Immature natural killer cell (primary cell): ENCODE data around the gene HOXD4. TPM values are rescaled to one million over a fixed set of nuclear protein-coding genes. Genes with fewer than 3 reads are reported as not detected.
A peak's percentile ranks its signal among the peaks of the same experiment; 100 is the strongest.

ENCODE experiments used
- DNase-seq, 3 donors: peaks; one replicate each; pipeline ENCODE4 v3.0.0; 2022; ENCODE audit warnings: mixed read lengths in 1 of 3
- H3K27ac Mint-ChIP-seq, 6 donors: one replicate each; pipeline ENCODE4 v1.8.0; 2020; ENCODE audit warnings: mixed read lengths in 6 of 6, mild to moderate bottlenecking in 5 of 6, inconsistent platforms in 4 of 6, moderate library complexity in 3 of 6
- H3K27me3 Mint-ChIP-seq, 3 donors: one replicate each; pipeline ENCODE4 v1.8.0; 2020 to 2021; ENCODE audit warnings: low read depth in 3 of 3, mild to moderate bottlenecking in 3 of 3, mixed read lengths in 3 of 3, moderate library complexity in 3 of 3, inconsistent platforms in 1 of 3
- H3K36me3 Mint-ChIP-seq, 3 donors: one replicate each; pipeline ENCODE4 v1.8.0; 2020; ENCODE audit warnings: mixed read lengths in 3 of 3, inconsistent platforms in 2 of 3, mild to moderate bottlenecking in 2 of 3
- H3K4me1 Mint-ChIP-seq, 2 donors: one replicate each; pipeline ENCODE4 v1.8.0; 2020; ENCODE audit warnings: inconsistent platforms in 2 of 2, mild to moderate bottlenecking in 2 of 2, mixed read lengths in 2 of 2, moderate library complexity in 1 of 2
- H3K4me3 Mint-ChIP-seq, 5 donors: one replicate each; pipeline ENCODE4 v1.8.0; 2020; ENCODE audit warnings: mild to moderate bottlenecking in 5 of 5, mixed read lengths in 5 of 5, inconsistent platforms in 3 of 5, moderate library complexity in 3 of 5
- H3K9me3 Mint-ChIP-seq, 6 donors: one replicate each; pipeline ENCODE4 v1.8.0; 2020; ENCODE audit warnings: mild to moderate bottlenecking in 6 of 6, mixed read lengths in 6 of 6, inconsistent platforms in 4 of 6, moderate library complexity in 3 of 6
- polyA plus RNA-seq, 3 donors: library from polyadenylated mRNA; unstranded; fragments of 300-500 nt; fragmentation: Illumina TruSeq; gene quantifications; one replicate each; pipeline ENCODE4 v1.2.3, GENCODE V29; 2021

Gene HOXD4
- polyA plus RNA-seq, 3 donors from 2014 or later: not detected

DNA sequence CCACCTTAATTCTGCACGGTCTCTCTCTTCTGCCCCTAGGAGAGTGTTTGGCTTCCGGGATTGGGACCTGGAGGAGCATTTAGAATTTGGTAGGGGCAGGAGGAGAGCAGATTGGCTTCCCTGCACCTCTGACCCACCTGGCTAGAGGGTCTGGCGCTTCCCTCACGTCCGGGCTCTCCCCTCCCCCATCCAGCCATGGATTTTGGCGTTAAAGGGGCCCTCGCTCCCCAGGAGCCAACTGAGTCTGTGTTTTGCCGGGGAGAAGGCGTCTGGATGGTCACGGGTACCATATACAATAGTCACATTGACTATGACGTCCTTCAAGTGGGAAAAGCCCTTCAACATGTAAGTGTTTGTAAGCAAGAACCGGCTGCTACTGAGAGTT, 12.3 kb downstream of the HOXD4 start:
- peaks cover 0 to 25% (median 4%) of the 10 kb centered on the region in 6 donors for H3K9me3 Mint-ChIP-seq
- no peak for DNase-seq
- H3K4me3 Mint-ChIP-seq: peak overlapping the region in 1 of 5 donors; percentile 33
- peaks cover 0 to 10% (median 3%) of the 10 kb centered on the region in 3 donors for H3K36me3 Mint-ChIP-seq
- H3K4me1 Mint-ChIP-seq: peaks cover 2 to 8% of the 10 kb centered on the region in 2 donors
- H3K27me3 Mint-ChIP-seq: peaks cover 25 to 50% (median 49%) of the 10 kb centered on the region in 3 donors
- no peak overlapping the region for H3K27ac Mint-ChIP-seq

DNA sequence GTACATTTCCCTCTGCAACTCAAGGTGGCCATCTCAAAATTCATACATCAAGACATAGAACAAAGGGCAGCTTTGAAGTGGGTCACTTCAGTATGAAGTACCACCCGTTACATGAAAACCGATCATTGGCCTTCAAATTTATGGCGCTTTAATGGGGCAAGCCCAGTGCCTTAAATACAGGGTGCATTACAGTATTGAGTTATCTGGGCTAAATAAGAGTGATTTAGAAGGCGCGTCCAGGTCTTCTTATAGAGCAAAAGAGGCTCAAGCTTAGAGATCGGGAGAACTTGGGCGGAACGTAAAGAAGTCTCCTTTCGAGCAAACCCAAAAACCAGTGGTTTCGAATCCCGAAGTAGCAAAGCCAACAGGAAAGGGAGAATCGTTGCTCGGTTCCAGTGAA, 12.9 kb downstream of the HOXD4 start:
- Mint-ChIP-seq H3K27ac (no peak overlapping the region), H3K9me3 (peaks cover 0 to 25% (median 4%) of the 10 kb centered on the region in 6 donors), H3K36me3 (peaks cover 0 to 10% (median 3%) of the 10 kb centered on the region in 3 donors), H3K4me3 (peak overlapping the region in 2 of 5 donors; percentile 5 to 33), H3K4me1 (peaks cover 2 to 8% of the 10 kb centered on the region in 2 donors), H3K27me3 (peaks cover 25 to 49% (median 48%) of the 10 kb centered on the region in 3 donors)
- no peak for DNase-seq

DNA sequence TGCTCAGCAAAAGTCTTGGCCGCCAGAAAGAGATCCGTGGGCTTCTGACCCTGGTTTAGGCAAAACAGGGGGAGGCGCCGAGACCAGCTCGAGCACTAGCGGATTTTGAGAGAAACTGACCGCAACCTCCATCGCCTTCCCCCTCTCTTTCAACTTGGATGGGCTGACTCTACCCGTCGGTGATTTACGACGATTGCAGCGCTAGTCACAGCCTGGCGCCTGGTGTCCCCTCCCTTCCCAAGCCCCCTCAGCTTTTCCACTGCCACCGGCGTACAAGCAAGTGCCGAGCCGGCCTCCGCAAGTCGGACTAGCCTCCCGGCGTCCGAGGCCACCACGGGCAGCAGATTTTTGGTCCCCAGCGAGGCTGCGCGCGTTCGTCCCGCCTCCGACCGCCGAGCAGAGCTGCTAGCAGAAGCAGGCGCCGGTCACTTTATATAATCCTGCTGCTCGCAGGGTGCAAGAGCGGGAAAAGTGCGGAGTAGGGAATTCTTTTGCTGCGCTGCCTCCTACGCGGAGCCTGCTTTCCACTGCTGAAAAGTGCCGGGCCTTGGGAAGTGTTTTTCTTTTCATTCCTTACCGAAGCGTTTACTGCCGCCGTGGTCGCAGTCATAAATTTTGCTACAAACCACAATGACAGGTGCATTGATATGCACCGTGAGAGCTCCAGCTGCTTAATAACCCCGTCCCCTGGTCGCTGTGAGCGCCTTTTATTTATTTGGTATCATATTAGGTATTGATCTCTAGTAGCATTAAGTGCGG, 13.4 kb downstream of the HOXD4 start:
- Mint-ChIP-seq H3K9me3 (peaks cover 0 to 25% (median 4%) of the 10 kb centered on the region in 6 donors), H3K4me3 (no peak overlapping the region), H3K27me3 (peaks cover 22 to 53% (median 48%) of the 10 kb centered on the region in 3 donors), H3K36me3 (peaks cover 0 to 10% (median 3%) of the 10 kb centered on the region in 3 donors), H3K4me1 (peaks cover 2 to 8% of the 10 kb centered on the region in 2 donors), H3K27ac (no peak overlapping the region)
- no peak for DNase-seq

DNA sequence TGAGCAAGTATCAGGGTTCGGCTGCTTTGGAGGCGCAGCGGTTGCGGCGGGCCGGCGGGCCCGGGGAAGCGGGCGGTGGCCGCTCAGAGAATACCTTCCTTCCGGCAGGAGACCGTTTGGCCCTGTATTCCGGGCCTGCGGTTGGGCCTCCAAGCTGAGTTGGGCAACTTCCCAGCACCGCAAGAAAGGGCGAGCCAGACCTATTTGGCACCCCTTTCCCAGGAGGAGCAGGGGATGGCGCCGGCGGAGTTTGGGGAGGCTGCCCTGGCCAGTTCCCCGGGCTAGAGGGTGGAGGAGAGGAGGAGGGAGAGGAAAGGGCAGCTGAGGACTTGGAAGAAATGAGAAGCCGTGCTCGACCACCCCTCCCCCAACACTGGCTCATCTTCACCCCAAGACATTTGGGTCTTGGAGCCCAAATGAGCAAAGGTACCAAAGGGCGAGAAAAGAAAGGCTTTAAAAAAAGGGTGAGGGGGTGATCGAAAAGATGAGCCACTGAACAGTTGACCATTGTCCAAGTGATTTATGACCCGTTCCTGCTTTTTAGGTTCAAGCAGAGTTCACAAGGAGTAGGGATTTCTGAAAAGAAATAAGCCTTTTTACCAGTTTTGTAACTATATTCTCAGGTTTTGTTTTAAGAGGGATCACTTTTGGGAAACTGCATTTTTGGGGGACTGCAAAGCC, 14.2 kb downstream of the HOXD4 start:
- no peak overlapping the region for H3K4me3 Mint-ChIP-seq
- H3K9me3 Mint-ChIP-seq: peaks cover 0 to 25% (median 4%) of the 10 kb centered on the region in 6 donors

DNA sequence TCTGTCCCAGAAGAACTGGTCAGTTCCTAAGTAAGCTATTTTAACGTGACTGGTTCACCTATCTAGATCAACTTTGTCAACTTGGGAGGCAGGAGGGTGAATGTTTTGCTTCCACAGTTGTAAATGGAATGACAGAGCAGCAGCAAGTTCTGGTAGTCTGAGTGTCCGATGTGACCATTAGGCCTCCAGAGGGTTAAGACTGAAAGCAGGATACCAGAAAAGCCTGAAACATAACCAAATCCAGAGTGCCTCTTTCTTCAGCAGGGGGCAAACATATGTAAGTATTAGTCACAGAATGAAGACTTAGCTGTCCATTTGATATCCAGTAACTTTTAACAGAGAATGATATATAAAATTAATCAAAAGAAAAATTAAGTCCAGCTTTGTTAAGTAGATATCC, 14.9 kb downstream of the HOXD4 start:
- Mint-ChIP-seq H3K27ac (no peak overlapping the region), H3K9me3 (peaks cover 0 to 25% (median 4%) of the 10 kb centered on the region in 6 donors), H3K4me1 (peaks cover 2 to 8% of the 10 kb centered on the region in 2 donors), H3K36me3 (peaks cover 0 to 10% (median 3%) of the 10 kb centered on the region in 3 donors), H3K4me3 (no peak overlapping the region), H3K27me3 (peaks cover 20 to 56% (median 49%) of the 10 kb centered on the region in 3 donors)
- no peak for DNase-seq

More for the DNA sequence above, 14.2 kb downstream of the HOXD4 start:
- DNase-seq: no peak
- peaks cover 21 to 59% (median 53%) of the 10 kb centered on the region in 3 donors for H3K27me3 Mint-ChIP-seq
- peaks cover 0 to 10% (median 3%) of the 10 kb centered on the region in 3 donors for H3K36me3 Mint-ChIP-seq
- H3K4me1 Mint-ChIP-seq: peaks cover 2 to 8% of the 10 kb centered on the region in 2 donors
- no peak overlapping the region for H3K27ac Mint-ChIP-seq

DNA sequence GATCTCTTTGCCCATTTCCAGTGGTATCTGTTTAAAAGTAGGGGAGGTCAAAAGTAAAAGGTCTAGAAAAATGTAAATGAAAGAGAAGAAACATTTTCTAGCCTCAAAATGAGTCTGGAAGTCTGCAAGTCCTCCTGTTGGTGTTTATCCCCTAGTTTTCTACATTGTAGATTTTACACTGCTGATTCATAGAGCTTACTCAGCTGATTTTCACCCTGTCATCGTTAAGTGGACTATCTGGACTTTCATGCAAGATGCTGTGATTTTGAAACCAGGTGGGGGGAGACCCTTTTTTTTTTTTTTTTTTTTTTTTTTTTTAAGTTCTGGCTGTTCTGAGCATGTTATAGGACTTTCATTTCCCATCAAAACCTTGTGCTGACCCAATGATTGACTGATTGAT, 16.0 kb downstream of the HOXD4 start:
- peaks cover 20 to 51% (median 43%) of the 10 kb centered on the region in 3 donors for H3K27me3 Mint-ChIP-seq
- peaks cover 2 to 8% of the 10 kb centered on the region in 2 donors for H3K4me1 Mint-ChIP-seq
- H3K27ac Mint-ChIP-seq: no peak overlapping the region
- peaks cover 0 to 25% (median 4%) of the 10 kb centered on the region in 6 donors for H3K9me3 Mint-ChIP-seq
- H3K36me3 Mint-ChIP-seq: peaks cover 0 to 10% (median 3%) of the 10 kb centered on the region in 3 donors
- no peak overlapping the region for H3K4me3 Mint-ChIP-seq
- no peak for DNase-seq

DNA sequence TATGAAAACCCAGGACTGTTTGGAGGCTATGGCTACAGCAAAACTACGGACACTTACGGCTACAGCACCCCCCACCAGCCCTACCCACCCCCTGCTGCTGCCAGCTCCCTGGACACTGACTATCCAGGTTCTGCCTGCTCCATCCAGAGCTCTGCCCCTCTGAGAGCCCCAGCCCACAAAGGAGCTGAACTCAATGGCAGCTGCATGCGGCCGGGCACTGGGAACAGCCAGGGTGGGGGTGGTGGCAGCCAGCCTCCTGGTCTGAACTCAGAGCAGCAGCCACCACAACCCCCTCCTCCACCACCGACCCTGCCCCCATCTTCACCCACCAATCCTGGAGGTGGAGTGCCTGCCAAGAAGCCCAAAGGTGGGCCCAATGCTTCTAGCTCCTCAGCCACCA, 17.8 kb downstream of the HOXD4 start:
- Mint-ChIP-seq H3K4me1 (peaks cover 2 to 4% of the 10 kb centered on the region in 2 donors), H3K9me3 (peaks cover 0 to 20% (median 2%) of the 10 kb centered on the region in 6 donors), H3K4me3 (no peak overlapping the region), H3K36me3 (peaks cover 0 to 3% (median 2%) of the 10 kb centered on the region in 3 donors), H3K27me3 (peaks cover 20 to 56% (median 46%) of the 10 kb centered on the region in 3 donors), H3K27ac (no peak overlapping the region)
- DNase-seq: no peak

DNA sequence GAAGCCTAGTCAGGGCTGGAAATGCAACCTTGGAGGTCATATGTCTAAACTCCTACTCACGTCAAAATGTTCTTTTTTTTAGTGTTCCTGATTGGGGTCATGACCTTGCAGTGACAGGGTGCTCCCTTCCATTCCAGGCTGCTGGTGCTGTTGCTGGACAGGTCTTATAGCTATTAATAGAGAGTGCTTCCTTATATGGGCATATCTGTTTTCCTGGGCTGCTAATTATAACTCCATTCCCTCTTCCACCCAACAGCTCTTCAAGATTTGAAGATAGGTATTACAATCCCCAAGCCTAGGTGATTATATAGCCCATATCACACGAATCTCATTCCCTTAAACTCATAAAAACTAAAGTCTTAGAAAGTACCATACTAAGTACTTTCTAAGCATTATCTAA, 18.4 kb downstream of the HOXD4 start:
- H3K4me3 Mint-ChIP-seq: no peak overlapping the region
- no peak for DNase-seq
- no peak overlapping the region for H3K27ac Mint-ChIP-seq
- peaks cover 0 to 16% (median 0%) of the 10 kb centered on the region in 6 donors for H3K9me3 Mint-ChIP-seq
- peaks cover 0 to 3% (median 0%) of the 10 kb centered on the region in 3 donors for H3K36me3 Mint-ChIP-seq
- H3K27me3 Mint-ChIP-seq: peaks cover 19 to 55% (median 42%) of the 10 kb centered on the region in 3 donors
- H3K4me1 Mint-ChIP-seq: no peaks in the 10 kb centered on the region

DNA sequence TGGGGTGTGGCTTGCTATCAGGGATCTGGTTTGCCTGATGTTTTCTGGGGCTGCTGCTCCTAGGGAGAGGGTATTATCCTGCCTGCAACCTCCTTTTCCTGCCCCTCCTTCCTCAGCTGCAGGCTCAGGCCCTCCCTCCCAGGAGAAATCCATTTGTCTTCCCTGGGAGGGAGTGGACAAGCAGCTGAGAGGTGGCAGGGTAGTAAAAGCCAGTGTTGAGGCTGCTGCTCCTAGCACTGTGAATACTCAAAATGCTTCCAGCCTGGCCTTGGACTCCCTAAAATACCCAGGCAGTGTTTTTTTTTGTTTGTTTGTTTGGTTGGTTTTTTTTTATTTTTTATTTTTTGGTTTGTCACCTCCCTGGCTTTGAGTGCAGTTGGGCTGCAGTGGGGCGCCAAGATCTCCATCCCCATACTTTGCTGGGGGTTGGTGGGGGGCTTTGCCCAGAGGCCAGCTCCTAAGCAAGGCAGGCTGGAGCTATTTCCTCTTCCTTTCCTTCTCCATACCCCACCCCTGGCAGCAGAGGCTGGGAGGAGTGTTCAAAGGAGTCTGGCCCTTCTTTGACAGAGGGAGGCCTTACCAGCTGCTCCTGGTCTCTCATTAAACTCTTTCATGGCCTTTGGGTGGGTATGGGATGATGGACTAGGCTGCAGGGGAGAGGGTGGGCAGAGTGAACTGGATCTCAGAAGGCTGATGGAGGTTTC, 19.4 kb downstream of the HOXD4 start:
- Mint-ChIP-seq H3K27ac (no peak overlapping the region), H3K36me3 (peaks cover 0 to 3% (median 0%) of the 10 kb centered on the region in 3 donors), H3K4me3 (no peak overlapping the region), H3K4me1 (no peaks in the 10 kb centered on the region), H3K27me3 (peaks cover 23 to 55% (median 38%) of the 10 kb centered on the region in 3 donors), H3K9me3 (peaks cover 0 to 16% (median under 1%) of the 10 kb centered on the region in 6 donors)
- DNase-seq: no peak

DNA sequence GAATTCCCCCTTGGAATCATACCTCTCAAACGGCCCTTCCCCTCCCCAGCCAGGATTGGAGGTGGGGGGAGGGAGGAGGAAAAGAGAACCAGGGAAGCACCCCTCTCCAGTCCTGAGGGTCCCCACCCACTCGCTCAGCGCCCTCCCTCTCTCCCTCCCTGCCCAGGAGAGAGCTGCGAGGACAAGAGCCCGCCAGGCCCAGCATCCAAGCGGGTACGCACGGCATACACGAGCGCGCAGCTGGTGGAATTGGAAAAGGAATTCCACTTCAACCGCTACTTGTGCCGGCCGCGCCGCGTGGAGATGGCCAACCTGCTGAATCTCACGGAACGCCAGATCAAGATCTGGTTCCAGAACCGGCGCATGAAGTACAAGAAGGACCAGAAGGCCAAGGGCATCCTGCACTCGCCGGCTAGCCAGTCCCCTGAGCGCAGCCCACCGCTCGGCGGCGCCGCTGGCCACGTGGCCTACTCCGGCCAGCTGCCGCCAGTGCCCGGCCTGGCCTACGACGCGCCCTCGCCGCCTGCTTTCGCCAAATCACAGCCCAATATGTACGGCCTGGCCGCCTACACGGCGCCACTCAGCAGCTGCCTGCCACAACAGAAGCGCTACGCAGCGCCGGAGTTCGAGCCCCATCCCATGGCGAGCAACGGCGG, 20.1 kb downstream of the HOXD4 start:
- Mint-ChIP-seq H3K36me3 (no peaks in the 10 kb centered on the region), H3K4me3 (no peak overlapping the region), H3K27me3 (peaks cover 21 to 56% (median 36%) of the 10 kb centered on the region in 3 donors), H3K9me3 (peaks cover 0 to 16% (median under 1%) of the 10 kb centered on the region in 6 donors), H3K27ac (no peak overlapping the region), H3K4me1 (no peaks in the 10 kb centered on the region)
- no peak for DNase-seq

DNA sequence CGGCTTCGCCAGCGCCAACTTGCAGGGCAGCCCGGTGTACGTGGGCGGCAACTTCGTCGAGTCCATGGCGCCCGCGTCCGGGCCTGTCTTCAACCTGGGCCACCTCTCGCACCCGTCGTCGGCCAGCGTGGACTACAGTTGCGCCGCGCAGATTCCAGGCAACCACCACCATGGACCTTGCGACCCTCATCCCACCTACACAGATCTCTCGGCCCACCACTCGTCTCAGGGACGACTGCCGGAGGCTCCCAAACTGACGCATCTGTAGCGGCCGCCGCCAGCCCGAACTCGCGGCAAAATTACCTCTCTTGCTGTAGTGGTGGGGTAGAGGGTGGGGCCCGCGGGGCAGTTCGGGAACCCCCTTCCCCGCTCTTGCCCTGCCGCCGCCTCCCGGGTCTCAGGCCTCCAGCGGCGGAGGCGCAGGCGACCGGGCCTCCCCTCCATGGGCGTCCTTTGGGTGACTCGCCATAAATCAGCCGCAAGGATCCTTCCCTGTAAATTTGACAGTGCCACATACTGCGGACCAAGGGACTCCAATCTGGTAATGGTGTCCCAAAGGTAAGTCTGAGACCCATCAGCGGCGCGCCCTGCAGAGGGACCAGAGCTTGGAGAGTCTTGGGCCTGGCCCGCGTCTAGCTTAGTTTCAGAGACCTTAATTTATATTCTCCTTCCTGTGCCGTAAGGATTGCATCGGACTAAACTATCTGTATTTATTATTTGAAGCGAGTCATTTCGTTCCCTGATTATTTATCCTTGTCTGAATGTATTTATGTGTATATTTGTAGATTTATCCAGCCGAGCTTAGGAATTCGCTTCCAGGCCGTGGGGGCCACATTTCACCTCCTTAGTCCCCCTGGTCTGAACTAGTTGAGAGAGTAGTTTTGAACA, 20.9 kb downstream of the HOXD4 start:
- no peak for DNase-seq
- Mint-ChIP-seq H3K4me1 (peaks cover 1 to 2% of the 10 kb centered on the region in 2 donors), H3K27ac (no peak overlapping the region), H3K4me3 (peak overlapping the region in 1 of 5 donors; percentile 2), H3K27me3 (peaks cover 23 to 53% (median 31%) of the 10 kb centered on the region in 3 donors), H3K36me3 (no peaks in the 10 kb centered on the region), H3K9me3 (peaks cover 0 to 10% (median under 1%) of the 10 kb centered on the region in 6 donors)

DNA sequence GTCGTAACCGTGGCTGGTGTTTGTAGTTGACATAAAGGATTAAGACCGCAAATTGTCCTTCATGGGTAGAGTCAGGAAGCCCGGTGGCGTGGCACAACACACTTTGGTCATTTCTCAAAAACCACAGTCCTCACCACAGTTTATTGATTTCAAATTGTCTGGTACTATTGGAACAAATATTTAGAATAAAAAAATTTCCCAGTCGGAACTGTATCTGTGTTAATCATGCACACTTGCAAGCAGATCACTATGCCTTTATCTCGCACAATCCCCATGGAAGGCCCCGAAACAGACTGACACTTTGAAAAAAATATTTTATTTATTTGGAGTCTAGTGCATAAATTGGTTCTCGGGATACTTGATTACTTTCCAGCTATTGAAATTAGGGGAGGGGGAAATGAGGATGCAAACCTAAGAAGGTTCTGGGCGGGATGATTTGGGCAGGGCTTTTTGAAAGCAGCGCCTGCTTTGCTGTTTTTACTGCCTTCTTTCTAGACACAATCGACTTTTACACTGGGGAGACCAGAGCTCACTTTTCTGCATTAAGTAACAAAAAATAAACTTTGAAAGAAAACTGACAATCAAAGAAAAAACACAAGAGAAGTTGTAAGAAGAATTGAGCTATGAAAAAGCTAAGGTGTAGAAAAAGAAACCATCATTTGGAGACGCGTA, 21.7 kb downstream of the HOXD4 start:
- peaks cover 3 to 4% of the 10 kb centered on the region in 2 donors for H3K4me1 Mint-ChIP-seq
- H3K4me3 Mint-ChIP-seq: peak overlapping the region in 1 of 5 donors; percentile 2
- no peak for DNase-seq
- H3K36me3 Mint-ChIP-seq: no peaks in the 10 kb centered on the region
- H3K9me3 Mint-ChIP-seq: peaks cover 0 to 9% (median under 1%) of the 10 kb centered on the region in 6 donors
- peaks cover 24 to 49% (median 29%) of the 10 kb centered on the region in 3 donors for H3K27me3 Mint-ChIP-seq
- H3K27ac Mint-ChIP-seq: no peak overlapping the region
